ENCODE measurements around the gene PDK2. TPM values are rescaled to one million over a fixed set of nuclear protein-coding genes. Genes with fewer than 3 reads are reported as not detected.

PDK2 gene
- total and polyA plus RNA-seq, 9 of the 15 experiments (the other 6 are each of a cell fraction or from before 2014, with no cell fraction given), result 0.03 to 2.5 (median 1.4) TPM

DNA sequence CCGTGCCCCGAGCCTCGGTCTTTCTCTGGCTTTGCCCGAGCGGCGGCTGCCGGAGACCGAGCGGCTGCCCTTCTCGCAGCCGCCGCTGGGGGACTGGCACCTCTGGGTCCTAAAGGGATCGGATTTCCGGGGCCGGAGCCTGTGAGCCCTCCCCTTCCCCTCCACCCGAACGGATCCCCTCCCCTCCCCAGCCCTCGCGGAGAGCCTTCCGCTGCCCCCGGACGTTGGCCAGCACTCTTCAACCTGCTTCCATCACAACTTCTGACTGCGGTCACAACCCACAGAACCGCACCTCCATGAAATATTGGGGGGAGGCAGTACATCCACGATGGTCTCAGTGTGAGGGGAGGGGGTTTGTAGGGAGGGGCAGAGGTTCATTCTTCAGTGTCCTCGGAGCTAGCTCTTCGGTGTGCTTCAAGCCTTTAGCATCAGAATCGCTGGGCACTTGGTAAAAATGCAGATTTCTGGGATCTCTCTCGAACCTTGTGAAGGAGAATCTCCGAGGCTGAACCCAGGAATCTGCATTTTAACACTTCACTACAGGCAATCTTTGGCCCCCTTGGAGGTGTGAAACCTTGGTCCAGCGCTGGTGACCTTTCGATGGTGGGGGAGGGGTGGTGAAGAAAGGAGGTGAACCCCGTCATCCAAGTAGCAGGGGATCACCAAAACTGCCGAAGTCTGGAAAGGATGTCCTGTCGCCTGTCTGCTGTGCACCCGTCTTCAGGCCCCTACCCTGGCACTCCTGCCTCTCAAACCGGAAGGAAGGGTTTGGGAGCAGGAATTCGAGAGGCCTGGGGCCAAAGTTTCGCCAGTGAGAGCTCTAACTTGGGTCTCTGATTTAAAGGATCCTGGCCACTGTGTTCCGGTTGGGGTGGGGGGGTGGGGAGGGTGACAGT, 56.1 kb downstream of the PDK2 start (continued):
- TF ChIP-seq, protein P1, sequence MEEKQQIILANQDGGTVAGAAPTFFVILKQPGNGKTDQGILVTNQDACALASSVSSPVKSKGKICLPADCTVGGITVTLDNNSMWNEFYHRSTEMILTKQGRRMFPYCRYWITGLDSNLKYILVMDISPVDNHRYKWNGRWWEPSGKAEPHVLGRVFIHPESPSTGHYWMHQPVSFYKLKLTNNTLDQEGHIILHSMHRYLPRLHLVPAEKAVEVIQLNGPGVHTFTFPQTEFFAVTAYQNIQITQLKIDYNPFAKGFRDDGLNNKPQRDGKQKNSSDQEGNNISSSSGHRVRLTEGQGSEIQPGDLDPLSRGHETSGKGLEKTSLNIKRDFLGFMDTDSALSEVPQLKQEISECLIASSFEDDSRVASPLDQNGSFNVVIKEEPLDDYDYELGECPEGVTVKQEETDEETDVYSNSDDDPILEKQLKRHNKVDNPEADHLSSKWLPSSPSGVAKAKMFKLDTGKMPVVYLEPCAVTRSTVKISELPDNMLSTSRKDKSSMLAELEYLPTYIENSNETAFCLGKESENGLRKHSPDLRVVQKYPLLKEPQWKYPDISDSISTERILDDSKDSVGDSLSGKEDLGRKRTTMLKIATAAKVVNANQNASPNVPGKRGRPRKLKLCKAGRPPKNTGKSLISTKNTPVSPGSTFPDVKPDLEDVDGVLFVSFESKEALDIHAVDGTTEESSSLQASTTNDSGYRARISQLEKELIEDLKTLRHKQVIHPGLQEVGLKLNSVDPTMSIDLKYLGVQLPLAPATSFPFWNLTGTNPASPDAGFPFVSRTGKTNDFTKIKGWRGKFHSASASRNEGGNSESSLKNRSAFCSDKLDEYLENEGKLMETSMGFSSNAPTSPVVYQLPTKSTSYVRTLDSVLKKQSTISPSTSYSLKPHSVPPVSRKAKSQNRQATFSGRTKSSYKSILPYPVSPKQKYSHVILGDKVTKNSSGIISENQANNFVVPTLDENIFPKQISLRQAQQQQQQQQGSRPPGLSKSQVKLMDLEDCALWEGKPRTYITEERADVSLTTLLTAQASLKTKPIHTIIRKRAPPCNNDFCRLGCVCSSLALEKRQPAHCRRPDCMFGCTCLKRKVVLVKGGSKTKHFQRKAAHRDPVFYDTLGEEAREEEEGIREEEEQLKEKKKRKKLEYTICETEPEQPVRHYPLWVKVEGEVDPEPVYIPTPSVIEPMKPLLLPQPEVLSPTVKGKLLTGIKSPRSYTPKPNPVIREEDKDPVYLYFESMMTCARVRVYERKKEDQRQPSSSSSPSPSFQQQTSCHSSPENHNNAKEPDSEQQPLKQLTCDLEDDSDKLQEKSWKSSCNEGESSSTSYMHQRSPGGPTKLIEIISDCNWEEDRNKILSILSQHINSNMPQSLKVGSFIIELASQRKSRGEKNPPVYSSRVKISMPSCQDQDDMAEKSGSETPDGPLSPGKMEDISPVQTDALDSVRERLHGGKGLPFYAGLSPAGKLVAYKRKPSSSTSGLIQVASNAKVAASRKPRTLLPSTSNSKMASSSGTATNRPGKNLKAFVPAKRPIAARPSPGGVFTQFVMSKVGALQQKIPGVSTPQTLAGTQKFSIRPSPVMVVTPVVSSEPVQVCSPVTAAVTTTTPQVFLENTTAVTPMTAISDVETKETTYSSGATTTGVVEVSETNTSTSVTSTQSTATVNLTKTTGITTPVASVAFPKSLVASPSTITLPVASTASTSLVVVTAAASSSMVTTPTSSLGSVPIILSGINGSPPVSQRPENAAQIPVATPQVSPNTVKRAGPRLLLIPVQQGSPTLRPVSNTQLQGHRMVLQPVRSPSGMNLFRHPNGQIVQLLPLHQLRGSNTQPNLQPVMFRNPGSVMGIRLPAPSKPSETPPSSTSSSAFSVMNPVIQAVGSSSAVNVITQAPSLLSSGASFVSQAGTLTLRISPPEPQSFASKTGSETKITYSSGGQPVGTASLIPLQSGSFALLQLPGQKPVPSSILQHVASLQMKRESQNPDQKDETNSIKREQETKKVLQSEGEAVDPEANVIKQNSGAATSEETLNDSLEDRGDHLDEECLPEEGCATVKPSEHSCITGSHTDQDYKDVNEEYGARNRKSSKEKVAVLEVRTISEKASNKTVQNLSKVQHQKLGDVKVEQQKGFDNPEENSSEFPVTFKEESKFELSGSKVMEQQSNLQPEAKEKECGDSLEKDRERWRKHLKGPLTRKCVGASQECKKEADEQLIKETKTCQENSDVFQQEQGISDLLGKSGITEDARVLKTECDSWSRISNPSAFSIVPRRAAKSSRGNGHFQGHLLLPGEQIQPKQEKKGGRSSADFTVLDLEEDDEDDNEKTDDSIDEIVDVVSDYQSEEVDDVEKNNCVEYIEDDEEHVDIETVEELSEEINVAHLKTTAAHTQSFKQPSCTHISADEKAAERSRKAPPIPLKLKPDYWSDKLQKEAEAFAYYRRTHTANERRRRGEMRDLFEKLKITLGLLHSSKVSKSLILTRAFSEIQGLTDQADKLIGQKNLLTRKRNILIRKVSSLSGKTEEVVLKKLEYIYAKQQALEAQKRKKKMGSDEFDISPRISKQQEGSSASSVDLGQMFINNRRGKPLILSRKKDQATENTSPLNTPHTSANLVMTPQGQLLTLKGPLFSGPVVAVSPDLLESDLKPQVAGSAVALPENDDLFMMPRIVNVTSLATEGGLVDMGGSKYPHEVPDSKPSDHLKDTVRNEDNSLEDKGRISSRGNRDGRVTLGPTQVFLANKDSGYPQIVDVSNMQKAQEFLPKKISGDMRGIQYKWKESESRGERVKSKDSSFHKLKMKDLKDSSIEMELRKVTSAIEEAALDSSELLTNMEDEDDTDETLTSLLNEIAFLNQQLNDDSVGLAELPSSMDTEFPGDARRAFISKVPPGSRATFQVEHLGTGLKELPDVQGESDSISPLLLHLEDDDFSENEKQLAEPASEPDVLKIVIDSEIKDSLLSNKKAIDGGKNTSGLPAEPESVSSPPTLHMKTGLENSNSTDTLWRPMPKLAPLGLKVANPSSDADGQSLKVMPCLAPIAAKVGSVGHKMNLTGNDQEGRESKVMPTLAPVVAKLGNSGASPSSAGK (IDR thresholded peaks at IDR 0.05), result no peak; the same call in 1 of the 2 replicates
- TF ChIP-seq ATF7 (IDR thresholded peaks at IDR 0.05) (no peak), TAF15 (IDR thresholded peaks at IDR 0.05; ENCODE audit: low read depth, low read length) (no peak), NFE2 (IDR thresholded peaks at IDR 0.05; ENCODE audit: low read depth) (no peak), ZNF253 (CRISPR knock-in tag; conservative IDR thresholded peaks at IDR 0.05) (no peak), NONO (IDR thresholded peaks at IDR 0.05; ENCODE audit: low read depth in 2 of 2, low read length in 1 of 2) (no peak), SOX6 (IDR thresholded peaks at IDR 0.05) (no peak), ZNF778 (CRISPR knock-in tag; IDR thresholded peaks at IDR 0.05) (no peak), ADNP (tag; IDR thresholded peaks at IDR 0.05) (no peak), PTRF (tag; IDR thresholded peaks at IDR 0.05) (no peak), TARDBP (IDR thresholded peaks at IDR 0.05) (no peak), ZNF551 (CRISPR knock-in tag; IDR thresholded peaks at IDR 0.05) (no peak)

Measured in K562 (cell line).